ENCODE measurements around the gene MYH9.
"Not testable (repeated sequence)": the region's sequence is repeated elsewhere in the genome, so short reads cannot be mapped to it uniquely, and the experiment has no call there.

The MYH9 gene

DNA sequence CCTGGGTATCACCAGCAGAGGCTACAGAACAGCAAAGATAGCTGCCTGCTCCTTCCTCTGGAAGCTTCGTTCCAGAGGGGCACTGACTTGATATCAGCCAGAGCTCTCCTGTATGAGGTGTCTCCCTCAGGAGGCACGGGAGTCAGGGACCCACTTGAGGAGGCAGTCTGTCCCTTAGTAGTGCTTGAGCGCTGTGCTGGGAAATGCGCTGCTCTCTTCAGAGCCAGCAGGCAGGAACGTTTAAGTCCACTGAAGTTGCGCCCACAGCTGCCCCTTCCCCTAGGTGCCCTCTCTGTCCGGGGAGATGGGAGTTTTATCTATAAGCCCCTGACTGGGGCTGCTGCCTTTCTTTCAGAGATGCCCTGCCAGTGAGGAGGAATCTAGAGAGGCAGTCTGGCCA is 116.5 kb downstream of the MYH9 start:
- not testable (repeated sequence) for DNase-seq (ENCODE audit: low read depth in 2 of 2)

DNA sequence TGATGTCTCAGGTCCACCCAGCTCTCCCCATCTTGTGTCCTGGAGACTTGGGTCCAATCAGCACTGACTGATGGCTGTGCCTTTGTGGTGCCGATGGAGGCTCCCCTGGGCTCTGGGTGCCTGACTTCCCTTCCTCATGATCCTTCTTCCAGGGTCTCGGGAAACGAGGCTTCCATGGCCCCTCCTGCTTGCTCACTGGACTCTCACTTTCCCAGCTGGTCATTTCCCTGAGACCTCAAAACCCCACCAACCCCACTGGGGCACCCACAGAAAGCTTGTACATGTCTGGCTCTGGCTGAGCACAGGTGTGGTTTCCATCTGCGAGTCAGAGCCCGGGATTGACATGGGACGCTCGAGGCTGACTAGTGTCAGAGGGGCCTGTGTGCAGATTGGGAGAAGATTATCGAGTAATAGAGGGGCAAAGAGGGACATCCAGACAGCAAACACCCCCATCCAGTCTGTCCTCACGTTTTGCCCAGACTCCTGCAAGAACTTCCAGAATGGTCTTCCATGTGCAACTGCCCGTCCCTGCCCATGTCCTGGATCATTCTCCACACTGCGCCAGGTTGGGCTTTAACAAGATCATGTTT is 119.8 kb downstream of the MYH9 start:
- DNase-seq (ENCODE audit: low read depth in 2 of 2): no peak

DNA sequence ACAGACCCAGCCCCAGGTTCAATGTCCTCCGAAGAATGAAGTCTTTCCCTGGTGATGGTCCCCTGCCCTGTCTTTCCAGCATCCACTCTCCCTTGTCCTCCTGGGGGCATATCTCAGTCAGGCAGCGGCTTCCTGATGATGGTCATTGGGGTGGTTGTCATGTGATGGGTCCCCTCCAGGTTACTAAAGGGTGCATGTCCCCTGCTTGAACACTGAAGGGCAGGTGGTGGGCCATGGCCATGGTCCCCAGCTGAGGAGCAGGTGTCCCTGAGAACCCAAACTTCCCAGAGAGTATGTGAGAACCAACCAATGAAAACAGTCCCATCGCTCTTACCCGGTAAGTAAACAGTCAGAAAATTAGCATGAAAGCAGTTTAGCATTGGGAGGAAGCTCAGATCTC is 120.7 kb downstream of the MYH9 start:
- no peak for DNase-seq (ENCODE audit: low read depth in 2 of 2)

DNA sequence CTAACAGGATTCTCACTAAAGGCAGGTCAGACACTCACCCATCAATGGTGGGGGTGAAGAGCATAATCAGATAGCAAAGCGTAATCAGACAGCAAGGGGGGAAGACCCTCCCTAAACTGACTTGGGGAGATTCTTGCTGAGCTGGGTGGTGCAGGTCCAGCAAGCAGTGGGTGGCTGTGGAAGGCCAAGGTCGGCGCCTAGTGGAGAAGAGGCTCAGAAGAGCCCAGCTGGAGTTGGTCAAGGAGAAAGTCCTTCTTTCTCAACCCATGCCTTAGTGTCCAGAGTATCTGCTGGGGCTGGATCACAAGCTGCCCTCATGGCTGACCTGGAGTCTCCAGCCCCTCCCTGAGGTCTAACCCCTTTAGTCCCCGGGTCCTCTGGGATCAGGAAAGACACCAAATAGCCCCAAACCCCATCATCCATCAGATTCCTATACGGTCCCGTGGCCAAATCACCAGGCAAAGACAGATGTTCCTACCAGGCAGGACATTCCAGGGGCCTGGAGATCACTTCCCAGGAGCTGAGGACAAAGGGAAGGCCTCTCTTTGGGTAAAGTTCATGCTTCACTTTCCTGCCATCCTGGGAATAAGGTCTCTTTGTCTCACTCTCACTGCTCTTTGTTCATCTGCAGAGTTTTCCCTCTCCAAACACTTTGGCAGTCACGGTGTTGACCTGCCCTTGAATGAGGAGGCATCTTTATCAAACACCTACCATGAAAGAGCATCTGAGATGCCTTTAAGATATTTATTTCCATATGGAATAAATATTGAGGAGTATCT is 123.7 kb downstream of the MYH9 start:
- not testable (repeated sequence) for DNase-seq (ENCODE audit: low read depth in 2 of 2)

DNA sequence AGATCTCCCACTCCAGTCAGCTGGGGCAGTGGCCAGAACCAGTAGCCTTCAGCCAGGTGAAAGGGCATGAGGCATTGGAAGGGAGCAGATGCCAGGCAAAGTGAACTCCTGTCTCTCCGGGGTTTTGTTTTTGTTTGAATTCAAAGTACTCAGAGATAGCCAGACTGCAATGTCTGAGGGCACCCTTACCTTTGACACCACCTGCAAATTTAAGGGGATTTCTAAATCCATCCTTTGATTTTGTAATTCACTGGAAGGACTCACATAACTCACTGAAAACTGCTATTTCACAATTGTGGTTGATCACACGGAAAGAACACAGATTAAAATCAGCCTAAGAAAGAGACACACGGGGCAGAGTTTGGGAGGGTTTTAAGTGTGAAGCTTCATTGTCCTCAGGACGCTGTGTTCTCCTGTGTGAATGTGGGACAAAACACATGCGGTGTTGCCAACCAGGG is 124.5 kb downstream of the MYH9 start:
- not testable (repeated sequence) for DNase-seq (ENCODE audit: low read depth in 2 of 2)

DNA sequence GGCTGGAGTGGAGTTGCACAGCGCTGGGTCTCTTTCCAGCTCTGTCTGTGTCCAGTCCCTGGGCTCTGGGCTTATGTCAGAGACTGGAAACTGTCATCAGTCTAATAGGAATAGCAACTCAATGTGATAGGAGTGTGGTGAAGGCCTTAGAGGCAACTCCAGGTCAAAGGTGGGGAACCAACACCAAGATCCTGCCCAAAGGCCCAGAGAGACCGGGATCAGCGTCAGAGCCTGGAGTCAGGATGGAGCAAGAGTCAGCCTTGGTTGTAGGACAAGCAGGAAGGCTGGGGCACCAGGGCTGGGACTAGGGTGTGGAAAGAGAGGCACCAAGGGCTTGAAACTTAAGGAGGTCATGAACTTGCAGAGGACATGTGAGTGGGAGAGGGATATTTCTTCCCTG is 125.5 kb downstream of the MYH9 start:
- DNase-seq (ENCODE audit: low read depth in 2 of 2): not testable (repeated sequence)

DNA sequence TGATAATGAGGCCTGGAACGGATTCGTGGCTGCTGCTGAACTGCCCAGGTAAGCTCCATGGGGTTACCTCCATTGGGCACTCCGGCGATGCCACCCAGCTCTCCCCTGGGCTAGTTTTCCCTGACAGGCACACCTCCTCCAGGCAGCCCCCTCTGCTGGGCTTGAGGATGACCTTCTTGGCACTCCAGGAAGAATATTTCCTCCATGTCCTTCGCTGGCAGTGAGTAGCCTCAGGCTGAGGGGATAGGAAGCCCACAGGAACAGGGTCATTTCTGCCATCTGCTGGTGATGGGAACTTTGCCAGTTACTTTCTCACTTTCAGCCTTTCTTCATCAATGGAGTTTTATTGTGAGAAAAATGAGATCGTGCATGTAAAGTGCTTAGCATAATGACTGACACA is 126.1 kb downstream of the MYH9 start:
- not testable (repeated sequence) for DNase-seq (ENCODE audit: low read depth in 2 of 2)

DNA sequence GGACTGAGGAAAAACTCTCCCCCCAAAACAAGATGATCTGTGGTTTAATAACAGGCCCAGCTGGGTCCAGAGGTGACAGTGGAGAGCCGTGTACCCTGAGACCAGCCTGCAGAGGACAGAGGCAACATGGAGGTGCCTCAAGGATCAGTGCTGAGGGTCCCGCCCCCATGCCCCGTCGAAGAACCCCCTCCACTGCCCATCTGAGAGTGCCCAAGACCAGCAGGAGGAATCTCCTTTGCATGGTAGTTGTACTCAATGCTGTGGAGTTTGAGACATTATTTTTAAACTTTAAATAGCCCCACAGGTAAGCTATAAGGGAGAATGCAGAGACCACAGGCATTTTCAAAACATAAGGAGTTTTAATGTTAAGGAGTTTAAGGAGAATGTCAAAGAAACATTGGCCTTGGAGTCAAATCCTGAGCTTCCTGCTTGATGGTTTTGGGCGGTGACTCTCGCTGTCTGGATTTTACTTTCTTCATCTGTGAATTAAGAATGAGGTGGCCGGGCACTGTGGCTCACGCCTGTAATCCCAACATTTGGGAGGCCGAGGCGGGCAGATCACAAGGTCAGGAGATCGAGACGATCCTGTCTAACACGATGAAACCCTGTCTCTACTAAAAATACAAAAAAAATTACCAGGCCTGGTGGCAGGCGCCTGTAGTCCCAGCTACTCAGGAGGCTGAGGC is 128.0 kb downstream of the MYH9 start:
- no peak for DNase-seq (ENCODE audit: low read depth in 2 of 2)

DNA sequence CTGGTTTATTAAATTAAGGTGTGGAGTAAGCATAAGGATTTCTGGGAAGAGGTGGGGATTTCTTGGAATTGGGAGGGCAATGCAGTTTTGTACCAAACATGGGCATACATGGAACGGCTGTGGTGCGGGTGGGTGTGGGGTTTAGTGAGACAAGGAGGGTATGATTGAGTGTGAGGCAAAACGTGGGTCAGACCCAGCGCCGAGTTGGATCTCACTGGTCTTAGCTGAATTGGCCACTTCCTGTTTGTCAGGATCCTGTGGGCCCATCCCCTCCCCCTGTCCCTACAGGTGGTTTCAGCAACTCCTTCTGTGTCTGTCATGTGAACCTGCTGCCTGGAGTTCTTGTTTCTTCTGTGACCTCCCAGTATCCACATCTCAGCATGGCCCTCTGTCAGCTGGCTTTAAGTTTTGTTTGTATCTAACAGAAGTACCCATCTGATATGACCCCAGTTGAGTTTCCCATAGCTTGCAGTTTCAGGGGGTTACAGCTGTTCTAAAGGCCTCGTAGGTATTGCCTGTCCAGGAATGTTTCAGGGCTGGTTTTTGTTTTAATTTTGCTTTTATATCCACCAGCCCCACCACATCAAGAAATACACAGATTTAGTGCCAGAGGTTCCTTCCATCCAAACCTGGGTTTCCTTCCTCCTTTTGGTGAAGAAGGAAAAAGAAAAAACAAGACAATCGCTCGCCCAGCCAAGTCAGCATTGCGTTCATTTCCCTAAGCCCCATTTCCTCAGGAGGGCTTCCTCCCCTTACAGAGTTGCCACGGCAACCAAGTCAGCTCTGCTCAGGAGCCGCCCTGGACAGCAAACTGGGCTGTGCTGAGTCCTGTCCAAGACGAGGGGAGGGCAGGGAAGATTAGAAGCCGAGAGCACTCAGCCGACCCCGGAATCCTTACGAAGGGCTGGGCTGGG is 128.8 kb downstream of the MYH9 start:
- DNase-seq (ENCODE audit: low read depth in 2 of 2): no peak

DNA sequence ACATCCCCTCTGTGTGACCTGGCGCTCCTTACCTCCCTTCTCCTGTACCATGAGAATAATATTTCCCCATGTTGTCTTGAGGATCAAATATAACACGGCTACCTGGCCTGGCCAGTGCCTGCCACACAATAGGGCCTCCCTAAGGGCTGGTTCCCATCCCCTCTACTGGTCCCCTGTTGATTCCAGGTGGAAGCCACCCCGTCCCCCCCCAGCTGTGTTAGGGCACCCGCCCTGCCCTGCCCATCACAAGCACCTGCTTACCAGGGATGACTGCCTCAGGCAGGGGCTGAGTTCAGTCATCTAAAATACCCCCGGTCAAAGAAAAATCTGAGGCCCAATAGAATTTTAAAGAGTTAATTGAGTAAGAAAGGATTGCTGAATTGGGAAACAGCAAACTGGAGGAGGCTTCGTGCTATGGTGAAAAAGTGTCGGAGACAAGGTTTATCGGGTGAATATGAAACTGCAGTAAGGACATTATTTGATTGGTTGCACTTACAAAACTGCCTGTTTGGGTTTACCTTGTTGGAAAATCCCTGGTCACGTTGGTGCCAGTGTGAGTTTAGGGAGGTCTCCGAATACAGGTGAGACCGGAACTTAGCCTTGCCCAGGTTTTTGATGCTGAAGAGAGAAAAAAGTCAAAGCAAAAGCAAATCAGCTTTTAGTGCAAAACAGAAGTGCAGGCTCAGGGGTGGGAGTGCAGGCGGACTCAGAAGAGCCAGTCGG is 129.7 kb downstream of the MYH9 start:
- DNase-seq (ENCODE audit: low read depth in 2 of 2): no peak

DNA sequence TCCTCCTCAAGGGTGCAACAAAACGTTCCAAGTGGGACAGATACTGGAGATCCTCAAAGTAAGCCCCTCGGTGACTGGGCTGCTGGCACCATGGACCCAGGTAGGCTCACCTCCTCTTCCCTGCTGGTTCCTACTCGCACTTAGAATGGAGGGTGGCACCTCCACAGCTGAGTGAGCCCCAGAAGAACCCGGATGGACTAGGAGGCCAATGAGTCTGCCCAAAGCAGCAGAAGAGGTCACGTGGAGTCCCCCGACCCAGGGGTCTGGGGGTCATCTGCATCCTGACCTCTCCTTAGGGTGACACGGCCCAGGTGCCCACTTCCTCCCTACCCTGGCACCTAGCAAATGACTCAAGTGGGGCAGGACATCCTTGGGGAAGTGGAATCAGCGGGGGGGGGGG is 130.5 kb downstream of the MYH9 start:
- DNase-seq (ENCODE audit: low read depth in 2 of 2): no peak

DNA sequence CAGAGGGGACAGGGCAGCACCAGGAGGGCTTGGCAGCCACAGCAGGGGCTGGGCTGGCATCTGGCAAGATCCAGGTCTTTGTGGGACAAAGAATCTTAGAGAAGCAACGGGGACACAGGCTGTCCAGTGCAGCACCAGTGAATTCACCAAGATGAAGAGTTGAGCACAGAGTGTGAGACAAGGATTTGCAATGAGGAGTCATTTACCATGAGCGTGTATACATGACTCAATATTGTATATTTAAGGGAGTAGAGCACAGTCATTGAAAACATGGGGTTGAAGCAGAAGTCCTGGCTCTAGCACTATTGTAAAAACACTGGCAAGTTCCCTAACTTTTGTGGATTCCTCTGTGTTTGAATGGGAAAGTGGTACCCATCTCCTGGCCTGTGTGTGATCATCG is 131.3 kb downstream of the MYH9 start:
- no peak for DNase-seq (ENCODE audit: low read depth in 2 of 2)

DNA sequence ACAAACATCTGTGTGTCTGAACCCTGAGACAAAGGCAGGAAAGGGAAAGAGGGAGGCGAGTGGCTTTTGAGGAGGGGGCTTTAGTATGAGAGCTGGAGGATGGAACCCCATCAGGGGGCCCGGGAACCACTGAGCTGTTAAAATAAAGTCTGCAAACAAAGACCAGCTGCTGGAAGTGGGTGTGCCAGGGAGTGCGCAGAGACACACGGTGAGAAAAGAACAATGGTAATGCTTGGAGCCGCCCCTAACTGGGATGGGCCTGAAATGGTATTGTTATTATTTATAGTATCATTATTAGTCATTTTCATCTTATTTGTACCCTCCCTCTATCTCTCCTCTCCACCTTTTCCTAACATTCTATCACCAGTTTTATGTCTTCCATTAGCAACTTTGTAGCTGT is 132.2 kb downstream of the MYH9 start:
- DNase-seq (ENCODE audit: low read depth in 2 of 2): not testable (repeated sequence)

DNA sequence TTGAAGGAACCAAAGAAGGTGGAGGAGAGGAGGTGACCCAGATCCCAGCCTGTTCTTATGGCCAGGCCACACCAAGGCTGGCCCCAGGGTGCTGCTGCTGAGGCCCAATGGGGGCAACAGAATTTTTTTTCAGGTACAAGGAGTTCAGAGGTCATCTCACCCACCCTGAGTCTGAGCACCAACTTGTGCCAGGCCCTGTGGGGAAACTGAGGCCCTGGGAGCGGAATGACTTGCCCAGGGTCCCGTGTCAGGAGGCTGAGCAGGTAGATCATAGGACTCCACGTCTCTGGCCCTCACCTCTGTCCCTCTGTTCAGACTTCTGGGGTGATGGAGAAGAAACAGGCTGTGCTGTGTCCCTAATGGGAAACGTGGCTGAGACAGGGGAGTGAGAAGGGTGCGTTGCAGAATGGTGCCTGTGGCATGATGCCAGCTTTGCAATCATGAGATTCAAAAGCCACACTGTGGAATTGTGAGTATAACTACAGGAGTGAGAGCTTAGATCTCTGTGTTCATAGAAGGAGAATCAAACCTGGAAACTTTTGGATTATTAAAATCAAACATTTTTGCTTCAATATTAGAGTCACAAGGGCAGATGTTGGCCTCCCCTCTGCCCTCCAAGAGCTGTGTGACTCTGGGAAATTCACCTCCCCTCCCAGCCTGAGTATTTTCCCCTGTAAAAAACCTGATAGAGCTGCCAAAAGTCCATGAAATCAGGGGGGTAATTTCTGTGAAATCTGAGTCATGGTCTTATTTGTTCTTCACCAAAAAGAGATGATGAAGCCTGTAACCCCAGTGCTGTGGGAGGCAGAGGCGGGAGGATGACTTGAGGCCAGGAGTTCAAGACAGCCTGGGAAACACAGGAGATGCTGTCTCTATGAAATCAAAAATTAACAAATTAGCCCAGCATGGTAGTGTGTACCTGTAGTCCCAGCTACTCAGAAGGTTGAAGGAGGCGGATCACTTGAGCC is 134.0 kb downstream of the MYH9 start:
- DNase-seq (ENCODE audit: low read depth in 2 of 2): no peak

DNA sequence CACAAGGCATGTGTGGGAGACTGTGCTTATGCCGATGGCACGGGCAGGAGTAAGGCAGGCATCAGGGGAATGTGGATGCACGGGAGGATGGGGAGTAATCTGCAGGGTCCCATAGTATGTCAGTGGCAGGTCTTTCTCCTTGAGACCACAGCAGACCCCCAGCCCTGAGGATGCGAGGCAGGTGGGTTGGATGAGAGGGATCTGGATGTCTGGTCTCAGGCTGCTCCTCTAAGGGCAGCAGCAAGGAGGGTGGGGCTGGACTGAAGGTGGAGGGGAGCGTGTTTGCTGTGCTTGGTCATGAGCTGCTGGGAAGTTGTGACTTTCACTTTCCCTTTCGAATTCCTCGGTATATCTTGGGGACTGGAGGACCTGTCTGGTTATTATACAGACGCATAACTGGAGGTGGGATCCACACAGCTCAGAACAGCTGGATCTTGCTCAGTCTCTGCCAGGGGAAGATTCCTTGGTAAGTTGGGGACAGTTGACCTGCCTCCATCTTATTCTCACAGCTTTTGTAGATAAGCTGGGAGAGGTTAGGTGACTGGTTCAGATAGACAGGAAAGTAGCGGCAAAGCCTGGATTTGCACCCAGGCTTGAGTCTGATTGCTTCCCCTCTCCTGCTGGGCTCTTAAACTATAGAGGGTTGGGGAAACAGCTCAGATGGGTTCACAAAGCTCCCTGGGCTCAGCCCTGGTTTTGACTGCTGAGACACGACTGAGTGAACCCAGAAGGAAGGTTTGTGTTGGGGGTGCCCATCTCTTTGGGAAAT is 134.8 kb downstream of the MYH9 start, which contains the start of gene APOL1:
Gene APOL1, plus strand, starts transcription at position 380 of the 769 bp plus-strand sequence. CDS start 1,823 bp downstream, outside the sequence.
- no peak for DNase-seq (ENCODE audit: low read depth in 2 of 2)

DNA sequence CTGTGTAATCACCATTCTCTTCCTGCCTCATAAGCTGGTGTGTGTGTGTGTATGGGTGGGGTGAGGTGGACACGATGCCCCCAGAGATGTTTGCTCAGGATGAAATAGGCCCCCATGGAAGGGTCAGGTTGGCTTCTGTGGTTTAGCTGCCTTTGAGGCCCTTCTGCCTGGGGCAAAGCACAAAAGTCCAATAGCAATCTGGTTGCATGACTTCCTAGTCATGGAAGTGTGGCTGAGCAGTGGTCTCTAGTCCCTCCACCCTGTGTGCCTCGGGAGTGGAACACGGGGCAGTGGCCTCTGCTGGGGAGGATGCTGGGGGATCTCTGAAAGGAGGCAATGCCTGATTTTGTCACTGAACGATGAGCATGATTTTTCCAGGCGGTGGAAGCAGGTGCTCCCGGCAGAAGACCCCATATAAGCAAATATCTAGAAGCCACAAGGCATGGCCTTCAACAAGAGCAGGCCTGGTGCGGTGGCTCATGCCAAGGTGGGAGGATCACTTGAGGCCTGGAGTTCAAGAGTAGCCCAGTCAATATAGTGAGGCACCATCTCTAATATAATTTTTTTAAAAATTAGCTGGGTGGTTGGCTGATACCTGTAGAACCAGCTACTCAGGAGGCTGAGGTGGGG is 135.7 kb downstream of the MYH9 start:
- DNase-seq (ENCODE audit: low read depth in 2 of 2): not testable (repeated sequence)

DNA sequence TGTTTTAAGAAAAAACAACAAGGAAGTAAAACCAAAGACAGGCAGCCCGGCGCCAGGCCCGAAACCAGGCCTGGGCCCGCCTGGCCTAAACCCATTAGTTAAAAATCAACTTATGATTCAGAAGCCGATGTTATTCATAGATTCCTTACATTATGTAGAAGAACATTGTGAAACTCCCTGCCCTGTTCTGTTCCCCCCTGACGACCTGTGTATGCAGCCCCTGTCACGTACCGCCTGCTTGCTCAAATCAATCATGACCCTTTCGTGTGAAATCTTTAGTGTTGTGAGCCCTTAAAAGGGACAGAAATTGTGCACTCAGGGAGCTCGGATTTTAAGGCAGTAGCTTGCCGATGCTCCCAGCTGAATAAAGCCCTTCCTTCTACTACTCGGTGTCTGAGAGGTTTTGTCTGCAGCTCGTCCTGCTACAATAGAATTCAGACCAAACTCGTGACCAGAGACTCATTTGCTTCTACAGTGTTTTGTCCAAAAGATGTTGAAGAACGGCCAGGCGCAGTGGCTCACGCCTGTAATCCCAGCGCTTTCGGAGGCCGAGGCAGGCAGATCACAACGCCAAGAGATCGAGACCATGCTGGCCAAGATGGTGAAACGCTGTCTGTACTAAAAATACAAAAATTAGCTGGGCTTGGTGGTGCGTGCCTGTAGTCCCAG is 137.3 kb downstream of the MYH9 start:
- not testable (repeated sequence) for DNase-seq (ENCODE audit: low read depth in 2 of 2)

DNA sequence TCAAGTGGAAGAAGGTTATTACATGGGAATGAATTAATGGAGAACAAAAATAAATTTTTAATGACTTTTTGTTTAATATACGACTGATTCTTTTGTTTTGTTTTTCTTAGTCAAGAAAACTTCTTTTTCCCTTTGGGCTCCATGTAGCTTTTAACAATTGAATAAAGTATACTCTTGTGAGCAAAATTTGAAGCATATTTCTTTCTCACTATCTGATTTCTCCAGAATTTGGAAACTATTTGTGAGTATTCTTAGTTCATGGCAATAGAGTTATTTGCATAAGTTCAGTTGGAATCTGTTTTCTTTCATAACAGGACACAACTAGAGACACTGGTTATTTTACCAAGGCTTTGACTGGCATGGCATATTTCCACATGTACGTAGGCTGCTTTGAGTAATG is 138.6 kb downstream of the MYH9 start:
- DNase-seq (ENCODE audit: low read depth in 2 of 2): no peak

Measured in fibroblast of skin of left biceps (primary cell).